HG03565 (cell line): ENCODE measurements around the gene SERPIND1.

Experiments
- ATAC-seq: cut with Tn5 transposase; IDR thresholded peaks from one replicate; pipeline ENCODE4 v1.9.1; 2021; ENCODE audit warnings: mild to moderate bottlenecking, moderate library complexity; ENCODE audit not compliant: unreplicated experiment

The SERPIND1 gene

GRCh38 chr22:20771918-20772625 lies 1.8 kb upstream of the SERPIND1 start:
- no peak for ATAC-seq

- no peak for ATAC-seq
Observed at GRCh38 chr22:20774882-20775281, 969 bp downstream of the SERPIND1 start.

DNA sequence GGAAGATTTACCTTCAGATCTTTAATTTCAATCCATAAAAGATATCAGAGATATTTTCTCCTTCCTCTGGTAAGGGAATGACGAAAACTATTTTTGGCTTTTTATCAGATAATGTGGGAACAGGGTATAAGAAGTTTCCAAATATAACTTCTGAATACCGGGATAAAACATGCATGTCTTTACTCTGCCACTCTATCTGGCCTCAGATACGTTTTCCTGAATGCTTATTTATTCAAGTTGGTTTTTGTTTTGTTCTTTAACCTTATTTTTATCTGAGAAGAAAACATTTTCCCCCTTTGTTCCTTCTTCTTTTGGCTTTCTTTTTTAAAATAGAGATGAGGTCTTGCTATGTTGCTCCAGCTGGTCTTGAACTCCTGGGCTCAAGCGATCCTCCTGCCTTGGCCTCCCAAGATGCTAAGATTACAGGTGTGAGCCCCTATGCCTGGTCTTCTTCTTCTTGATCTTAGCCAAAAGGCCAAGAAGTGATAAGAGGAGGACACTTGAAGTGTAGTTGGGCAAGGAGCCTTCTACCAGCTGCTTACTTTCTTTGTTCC lies 1.5 kb downstream of the SERPIND1 start:
- no peak for ATAC-seq

- no peak for ATAC-seq
Observed at GRCh38 chr22:20776624-20777405, 2.9 kb downstream of the SERPIND1 start.

- no peak for ATAC-seq
Observed at GRCh38 chr22:20777420-20778177, 3.7 kb downstream of the SERPIND1 start.

GRCh38 chr22:20779014-20779817 lies 5.3 kb downstream of the SERPIND1 start:
- no peak for ATAC-seq

DNA sequence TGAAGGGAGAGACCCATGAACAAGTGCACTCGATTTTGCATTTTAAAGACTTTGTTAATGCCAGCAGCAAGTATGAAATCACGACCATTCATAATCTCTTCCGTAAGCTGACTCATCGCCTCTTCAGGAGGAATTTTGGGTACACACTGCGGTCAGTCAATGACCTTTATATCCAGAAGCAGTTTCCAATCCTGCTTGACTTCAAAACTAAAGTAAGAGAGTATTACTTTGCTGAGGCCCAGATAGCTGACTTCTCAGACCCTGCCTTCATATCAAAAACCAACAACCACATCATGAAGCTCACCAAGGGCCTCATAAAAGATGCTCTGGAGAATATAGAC lies 5.9 kb downstream of the SERPIND1 start:
- no peak for ATAC-seq

DNA sequence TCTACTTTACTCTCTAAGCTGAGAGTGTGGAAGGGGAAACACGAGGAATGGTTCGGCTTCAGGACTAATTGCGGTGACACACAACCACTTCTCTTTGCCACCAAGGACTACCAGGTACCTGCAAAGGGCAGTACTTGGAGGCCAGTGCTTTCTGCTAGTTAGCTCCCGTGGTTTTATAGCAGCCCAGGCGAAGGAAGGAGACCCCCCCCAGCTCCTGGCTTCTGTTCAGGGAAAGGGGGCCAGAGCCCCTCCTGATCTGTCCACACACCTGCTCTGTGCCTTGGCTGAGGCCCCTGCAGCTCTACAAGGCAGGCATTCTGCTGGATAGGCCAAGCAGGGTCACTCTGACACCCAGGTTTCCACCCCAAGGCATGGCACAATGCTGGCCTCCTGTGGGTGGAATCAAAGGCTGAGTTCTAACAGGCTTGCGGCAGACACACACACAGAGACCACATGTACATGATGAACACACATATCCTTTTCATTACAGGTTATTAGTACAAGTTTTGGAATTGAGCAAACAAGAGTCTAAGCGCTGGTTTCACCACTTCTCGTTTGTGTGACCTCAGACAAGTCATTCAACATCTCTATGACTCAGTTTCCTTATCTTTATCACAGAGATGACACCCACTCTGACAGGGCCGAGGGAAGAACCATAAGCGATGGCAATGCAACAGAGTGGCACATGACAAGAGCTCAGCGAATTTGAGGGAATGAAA lies 7.5 kb downstream of the SERPIND1 start:
- no peak for ATAC-seq

GRCh38 chr22:20782083-20782482 lies 8.2 kb downstream of the SERPIND1 start:
- no peak for ATAC-seq

GRCh38 chr22:20782596-20783299 lies 8.8 kb downstream of the SERPIND1 start:
- ATAC-seq = no peak

GRCh38 chr22:20783300-20783673 lies 9.4 kb downstream of the SERPIND1 start:
- ATAC-seq = no peak

- no peak for ATAC-seq
Observed at GRCh38 chr22:20783844-20784723, 10.2 kb downstream of the SERPIND1 start.

DNA sequence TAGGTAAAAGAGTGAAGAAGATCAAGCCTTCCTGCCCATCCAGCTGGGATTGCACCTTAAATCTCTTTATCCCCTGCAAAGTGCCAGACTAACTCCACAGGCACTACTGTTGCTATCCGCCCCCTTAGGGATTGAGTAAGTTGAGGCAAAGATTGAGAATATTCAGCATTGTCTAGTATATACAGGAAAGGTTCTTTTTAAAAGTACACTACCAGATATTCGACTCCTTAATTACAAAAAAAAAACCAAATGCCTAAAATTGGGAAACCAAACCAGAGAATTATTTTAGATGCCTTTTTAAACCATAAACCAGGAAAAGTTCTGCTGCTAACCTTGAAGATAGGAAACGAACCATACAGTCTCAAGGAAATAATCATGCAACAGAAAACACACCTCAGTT lies 11.5 kb downstream of the SERPIND1 start:
- ATAC-seq = no peak

- ATAC-seq = no peak
Observed at GRCh38 chr22:20786048-20786447, 12.1 kb downstream of the SERPIND1 start.

- no peak for ATAC-seq
Observed at GRCh38 chr22:20786536-20786979, 12.6 kb downstream of the SERPIND1 start.

DNA sequence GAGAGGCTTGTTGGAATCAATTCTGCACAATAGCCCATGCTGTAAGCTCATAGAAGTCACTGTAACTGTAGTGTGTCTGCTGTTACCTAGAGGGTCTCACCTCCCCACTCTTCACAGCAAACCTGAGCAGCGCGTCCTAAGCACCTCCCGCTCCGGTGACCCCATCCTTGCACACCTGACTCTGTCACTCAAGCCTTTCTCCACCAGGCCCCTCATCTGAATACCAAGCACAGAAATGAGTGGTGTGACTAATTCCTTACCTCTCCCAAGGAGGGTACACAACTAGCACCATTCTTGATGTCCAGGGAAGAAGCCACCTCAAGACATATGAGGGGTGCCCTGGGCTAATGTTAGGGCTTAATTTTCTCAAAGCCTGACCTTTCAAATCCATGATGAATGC lies 13.3 kb downstream of the SERPIND1 start:
- no peak for ATAC-seq

DNA sequence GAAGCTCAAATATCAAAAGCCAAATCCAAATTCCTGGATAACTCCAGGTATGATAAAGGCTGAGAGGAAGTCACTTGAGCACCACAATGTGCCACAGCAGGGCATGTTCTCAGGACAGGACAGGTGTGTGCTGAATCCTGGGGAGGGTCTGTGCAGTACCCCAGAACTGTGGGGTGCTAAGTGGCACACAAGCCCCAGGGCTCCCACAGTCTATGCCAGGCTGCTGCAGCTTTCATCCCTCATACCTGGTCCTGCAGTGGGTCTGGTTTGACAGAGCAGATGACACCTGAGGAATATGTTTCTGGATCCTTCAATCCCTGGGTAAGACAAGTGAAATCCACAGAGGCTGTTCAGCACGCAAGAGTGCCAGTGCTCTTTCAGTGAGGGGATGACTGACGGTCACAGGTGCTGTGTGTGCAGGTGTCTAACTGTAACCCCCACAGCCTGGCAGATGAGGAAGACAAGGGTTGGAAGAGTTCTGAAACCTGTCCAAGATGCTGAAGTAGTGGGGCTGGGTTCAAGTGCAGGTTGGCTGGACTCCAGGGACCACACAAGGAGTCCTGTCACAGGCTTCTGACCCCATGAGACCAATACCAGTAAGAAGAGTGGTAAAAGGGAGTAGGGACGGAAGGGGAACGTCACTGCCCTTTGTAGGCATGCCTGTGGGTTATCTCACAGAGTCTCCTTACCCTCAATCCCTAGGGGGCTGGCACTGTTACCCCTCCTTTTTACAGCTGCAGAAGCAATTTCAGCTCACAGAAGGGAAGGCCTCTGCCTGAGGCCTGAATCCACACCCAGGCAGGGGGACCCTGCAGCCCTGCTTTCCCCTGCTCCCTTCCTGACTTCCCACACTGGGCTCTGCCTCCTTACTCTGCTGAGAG lies 14.1 kb downstream of the SERPIND1 start:
- no peak for ATAC-seq
